GM18907 (cell line): ENCODE data around the gene MAMDC2.
A peak's percentile ranks its signal among the peaks of the same experiment; 100 is the strongest.
"Not testable (repeated sequence)": the region's sequence is repeated elsewhere in the genome, so short reads cannot be mapped to it uniquely, and the experiment has no call there.

ENCODE experiments used
- ATAC-seq: cut with Tn5 transposase; IDR thresholded peaks from one replicate; pipeline ENCODE4 v1.9.1; 2021; ENCODE audit warnings: mild to moderate bottlenecking, moderate library complexity; ENCODE audit not compliant: unreplicated experiment

MAMDC2 gene

GRCh38 chr9:70036641-70037040, 7.0 kb upstream of the MAMDC2 start:
- no peak for ATAC-seq

- not testable (repeated sequence) for ATAC-seq
Observed at GRCh38 chr9:70038171-70038621, 5.5 kb upstream of the MAMDC2 start.

GRCh38 chr9:70040376-70040903, 3.2 kb upstream of the MAMDC2 start:
- ATAC-seq = no peak

GRCh38 chr9:70042461-70043215, 1.0 kb upstream of the MAMDC2 start:
- ATAC-seq = no peak

- ATAC-seq = no peak
Observed at GRCh38 chr9:70043285-70043684, 363 bp upstream of the MAMDC2 start.

- no peak for ATAC-seq
Observed at GRCh38 chr9:70044490-70045307, 1.1 kb downstream of the MAMDC2 start.

GRCh38 chr9:70045452-70045851, 1.8 kb downstream of the MAMDC2 start:
- ATAC-seq = no peak

GRCh38 chr9:70046274-70047070, 2.8 kb downstream of the MAMDC2 start:
- ATAC-seq = no peak

- no peak for ATAC-seq
Observed at GRCh38 chr9:70049236-70049635, 5.6 kb downstream of the MAMDC2 start.

GRCh38 chr9:70049672-70050271, 6.1 kb downstream of the MAMDC2 start:
- no peak for ATAC-seq

GRCh38 chr9:70052768-70053167, 9.1 kb downstream of the MAMDC2 start:
- no peak for ATAC-seq

- ATAC-seq = no peak
Observed at GRCh38 chr9:70053864-70054263, 10.2 kb downstream of the MAMDC2 start.

- no peak for ATAC-seq
Observed at GRCh38 chr9:70054521-70054920, 10.9 kb downstream of the MAMDC2 start.

GRCh38 chr9:70055406-70056210, 12.0 kb downstream of the MAMDC2 start:
- ATAC-seq = no peak

GRCh38 chr9:70056211-70056944, 12.7 kb downstream of the MAMDC2 start:
- ATAC-seq = no peak

GRCh38 chr9:70058569-70059116, 15.0 kb downstream of the MAMDC2 start:
- no peak for ATAC-seq

- no peak for ATAC-seq
Observed at GRCh38 chr9:70060148-70060882, 16.7 kb downstream of the MAMDC2 start.

- peak; percentile 99 for ATAC-seq
Observed at GRCh38 chr9:70060883-70061507, 17.3 kb downstream of the MAMDC2 start.
